ENCODE results near the gene PALMD.

Gene PALMD

DNA sequence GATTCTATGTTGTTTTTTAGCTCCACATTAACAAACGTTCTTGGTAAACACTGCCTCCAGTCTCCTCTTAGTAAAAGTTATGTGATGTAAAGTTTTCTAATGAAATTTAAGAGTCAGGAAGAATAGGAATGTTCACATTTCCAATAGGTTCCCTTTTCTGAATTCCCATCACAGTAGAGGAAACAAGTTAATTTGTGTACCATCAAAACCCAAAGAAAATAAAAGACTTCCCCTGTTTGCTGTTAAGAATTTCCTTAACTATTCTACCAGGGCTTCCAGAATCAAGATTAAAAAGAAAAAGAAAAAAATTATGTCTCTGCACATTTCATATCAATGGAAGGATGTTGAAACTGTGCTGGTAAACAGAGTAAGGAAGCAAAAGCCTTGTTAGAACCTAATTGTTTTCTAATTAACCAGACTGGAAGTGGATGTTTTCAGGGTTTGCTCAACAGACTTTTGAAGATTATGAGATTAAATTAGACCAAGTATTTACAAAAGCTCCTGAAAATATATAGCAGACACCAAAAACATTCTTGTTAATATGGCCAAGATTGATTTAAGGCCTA is 43.4 kb upstream of the PALMD start:
- TF ChIP-seq, protein P1, sequence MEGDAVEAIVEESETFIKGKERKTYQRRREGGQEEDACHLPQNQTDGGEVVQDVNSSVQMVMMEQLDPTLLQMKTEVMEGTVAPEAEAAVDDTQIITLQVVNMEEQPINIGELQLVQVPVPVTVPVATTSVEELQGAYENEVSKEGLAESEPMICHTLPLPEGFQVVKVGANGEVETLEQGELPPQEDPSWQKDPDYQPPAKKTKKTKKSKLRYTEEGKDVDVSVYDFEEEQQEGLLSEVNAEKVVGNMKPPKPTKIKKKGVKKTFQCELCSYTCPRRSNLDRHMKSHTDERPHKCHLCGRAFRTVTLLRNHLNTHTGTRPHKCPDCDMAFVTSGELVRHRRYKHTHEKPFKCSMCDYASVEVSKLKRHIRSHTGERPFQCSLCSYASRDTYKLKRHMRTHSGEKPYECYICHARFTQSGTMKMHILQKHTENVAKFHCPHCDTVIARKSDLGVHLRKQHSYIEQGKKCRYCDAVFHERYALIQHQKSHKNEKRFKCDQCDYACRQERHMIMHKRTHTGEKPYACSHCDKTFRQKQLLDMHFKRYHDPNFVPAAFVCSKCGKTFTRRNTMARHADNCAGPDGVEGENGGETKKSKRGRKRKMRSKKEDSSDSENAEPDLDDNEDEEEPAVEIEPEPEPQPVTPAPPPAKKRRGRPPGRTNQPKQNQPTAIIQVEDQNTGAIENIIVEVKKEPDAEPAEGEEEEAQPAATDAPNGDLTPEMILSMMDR (IDR thresholded peaks at IDR 0.05; ENCODE audit: insufficient read depth, low read depth, low read length, missing control alignments) = no peak
- no peak for DNase-seq (ENCODE audit: low read depth)

GRCh38 chr1:99603699-99604560 is 42.0 kb upstream of the PALMD start:
- TF ChIP-seq, protein P1 (IDR thresholded peaks at IDR 0.05; ENCODE audit: insufficient read depth, low read depth, low read length, missing control alignments) = no peak
- no peak overlapping the region for H3K4me3 ChIP-seq (ENCODE audit: low read length)
- no peak for DNase-seq (ENCODE audit: low read depth)

More for the DNA sequence above, 43.4 kb upstream of the PALMD start:
- H3K4me3 ChIP-seq (ENCODE audit: low read length) = no peak overlapping the region

GRCh38 chr1:99606306-99606705 is 39.6 kb upstream of the PALMD start:
- TF ChIP-seq, protein P1 (IDR thresholded peaks at IDR 0.05; ENCODE audit: insufficient read depth, low read depth, low read length, missing control alignments) = no peak
- DNase-seq (ENCODE audit: low read depth) = no peak
- H3K4me3 ChIP-seq (ENCODE audit: low read length) = no peak overlapping the region

GRCh38 chr1:99607590-99607989 is 38.3 kb upstream of the PALMD start:
- no peak for DNase-seq (ENCODE audit: low read depth)
- TF ChIP-seq, protein P1 (IDR thresholded peaks at IDR 0.05; ENCODE audit: insufficient read depth, low read depth, low read length, missing control alignments) = no peak
- no peak overlapping the region for H3K4me3 ChIP-seq (ENCODE audit: low read length)

- no peak for DNase-seq (ENCODE audit: low read depth)
- TF ChIP-seq, protein P1 (IDR thresholded peaks at IDR 0.05; ENCODE audit: insufficient read depth, low read depth, low read length, missing control alignments) = no peak
- H3K4me3 ChIP-seq (ENCODE audit: low read length) = no peak overlapping the region
Measured at GRCh38 chr1:99608058-99608457, 37.9 kb upstream of the PALMD start.

DNA sequence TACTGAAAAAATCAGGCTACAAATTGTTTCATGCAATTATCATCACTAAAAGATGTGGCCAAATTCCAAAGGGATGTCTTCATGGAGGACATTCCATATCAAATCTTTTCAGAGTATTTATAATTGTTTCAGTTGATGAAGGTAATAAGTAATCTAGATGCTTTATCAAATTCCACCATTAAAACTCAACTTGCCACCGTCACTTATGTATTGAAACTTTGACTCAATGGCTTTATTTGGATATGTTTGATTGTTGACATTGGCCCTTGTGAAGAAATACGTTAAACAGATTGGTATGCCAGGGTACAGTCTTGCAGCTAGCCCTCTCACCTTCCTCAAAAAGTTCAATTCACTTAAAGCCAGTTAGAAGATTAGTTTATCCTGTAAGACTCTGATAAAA is 32.2 kb upstream of the PALMD start:
- H3K4me3 ChIP-seq (ENCODE audit: low read length) = no peak overlapping the region
- TF ChIP-seq, protein P1 (IDR thresholded peaks at IDR 0.05; ENCODE audit: insufficient read depth, low read depth, low read length, missing control alignments) = no peak
- no peak for DNase-seq (ENCODE audit: low read depth)
